Jurkat, Clone E6-1 (cell line): ENCODE results near the gene WFDC8.

Experiments used
- DNase-seq: peaks from one replicate; pipeline ENCODE4 v3.0.0-alpha.2; 2011; ENCODE audit warnings: low read depth, low spot score
- H3K4me3 ChIP-seq: 2 replicates; pipeline ENCODE4 v1.5.1; 2011; ENCODE audit warnings: mild to moderate bottlenecking, low read length, control low read depth, moderate library complexity

WFDC8 gene

DNA sequence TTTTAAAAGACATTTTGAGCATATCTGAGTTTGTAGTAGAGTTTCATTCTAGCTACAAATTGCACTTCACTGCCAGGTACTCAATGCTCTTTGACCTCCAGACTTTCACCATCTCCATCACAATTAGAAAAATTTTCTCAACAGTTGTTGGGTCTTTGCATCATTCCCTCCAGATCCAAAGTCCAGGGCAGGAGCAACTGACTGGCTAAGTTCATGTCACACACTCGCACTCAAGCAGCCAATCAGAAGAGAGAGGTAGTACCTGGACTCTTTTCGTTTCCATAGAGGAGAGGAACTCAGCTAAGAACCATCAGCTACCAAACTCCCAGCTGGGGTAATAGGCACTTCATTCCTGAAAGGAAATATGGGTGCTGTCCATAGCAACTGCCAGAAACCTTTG, 72.7 kb downstream of the WFDC8 start:
- H3K4me3 ChIP-seq = no peak overlapping the region
- DNase-seq = no peak

DNA sequence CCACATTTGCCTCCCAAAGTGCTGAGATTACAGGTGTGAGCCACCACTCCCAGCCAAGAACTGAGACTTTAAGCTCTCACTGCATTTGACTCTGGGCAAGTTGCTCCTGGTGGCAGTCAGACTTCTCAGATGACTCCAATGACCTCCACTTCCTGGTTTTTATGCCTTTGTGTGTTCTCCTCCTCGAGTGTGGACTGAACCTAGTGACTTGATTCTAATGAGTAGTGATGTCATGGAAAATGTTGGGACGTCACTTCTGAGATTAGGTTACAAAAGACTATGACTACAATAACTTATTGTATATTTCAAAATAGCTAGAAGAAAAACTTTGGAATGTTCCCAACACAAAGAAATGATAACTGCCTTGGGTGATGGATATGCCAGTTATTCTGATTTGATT, 75.7 kb downstream of the WFDC8 start:
- no peak for DNase-seq
- no peak overlapping the region for H3K4me3 ChIP-seq

DNA sequence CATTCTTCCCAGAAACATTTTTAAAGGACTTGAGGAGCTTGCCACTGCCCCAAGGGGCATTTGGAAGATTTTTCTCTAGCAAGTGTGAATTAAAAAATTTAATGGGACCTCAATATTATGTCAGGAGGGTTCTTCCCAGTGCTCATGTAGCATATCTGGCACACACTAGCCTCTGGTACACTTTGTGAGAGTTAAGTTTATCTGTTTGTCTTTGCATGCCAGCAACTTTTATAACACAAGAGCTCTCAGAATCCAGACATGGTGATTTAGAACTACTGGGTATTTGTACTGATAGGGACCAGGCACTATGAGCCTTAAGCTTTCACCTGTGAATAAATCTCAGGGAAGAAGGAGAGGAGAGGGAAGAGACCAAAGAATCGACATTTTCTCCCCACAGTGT, 76.5 kb downstream of the WFDC8 start:
- no peak for DNase-seq
- no peak overlapping the region for H3K4me3 ChIP-seq
